ENCODE results near the gene SMAD6. TPM values are rescaled to one million over a fixed set of nuclear protein-coding genes. Genes with fewer than 3 reads are reported as not detected.
A peak's percentile ranks its signal among the peaks of the same experiment; 100 is the strongest.

The SMAD6 gene
- total RNA-seq, 1 experiment from 2014 or later: 6.6 TPM

DNA sequence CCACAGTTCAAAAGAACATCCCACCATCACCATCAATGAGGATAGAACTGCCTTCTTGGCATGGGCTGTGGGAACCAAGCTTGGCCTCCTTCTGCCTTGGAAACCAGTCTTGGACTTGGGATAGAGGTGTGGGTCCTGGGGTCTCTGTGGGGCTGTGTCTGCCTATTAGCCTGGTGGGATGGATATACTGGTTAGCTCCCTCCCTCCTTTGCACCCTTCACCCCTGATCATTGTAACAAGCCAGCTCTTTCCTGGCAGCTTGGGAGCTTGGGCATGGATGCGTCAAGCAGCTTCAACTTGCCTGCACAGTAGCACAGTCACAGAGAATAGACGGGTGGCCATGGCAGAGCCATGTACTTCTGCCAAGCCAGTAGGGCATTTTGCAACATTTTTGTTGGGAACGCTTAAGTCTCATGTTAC is 65.2 kb downstream of the SMAD6 start:
- ATAC-seq (no peak), DNase-seq (ENCODE audit: low read depth, low spot score) (no peak)
- H2AFZ ChIP-seq (ENCODE audit: low read depth, low read length, poor library complexity, severe bottlenecking): no peak overlapping the region
- H3K36me3 ChIP-seq (ENCODE audit: control insufficient read depth in 1 of 2, insufficient read depth in 2 of 2, low read length in 2 of 2): no peaks in the 10 kb centered on the region
- peak overlapping the region; percentile 71 for H3K4me2 ChIP-seq (ENCODE audit: low read length)
- peaks cover 77 to 85% of the 10 kb centered on the region in 2 experiments for H3K4me1 ChIP-seq (ENCODE audit: control insufficient read depth in 1 of 2, insufficient read depth in 2 of 2, low read length in 2 of 2)
- ChIA-PET RAD21 (ENCODE audit: low non-redundant PET in 1 of 2, low total read pairs in 2 of 2, uncharacterized antibody in 2 of 2, unreplicated experiment in 2 of 2) (no interaction called here), CTCF (interaction anchor here (1.7 kb wide), 1 partner anchor 84 kb away, joined by 6 read pairs; no protein-coding TSS in a partner anchor), POLR2A (interaction anchor here (0.6 kb wide), 1 partner anchor 138 kb away, joined by 4 read pairs; no protein-coding TSS in a partner anchor)
- H3K9me3 ChIP-seq (ENCODE audit: control insufficient read depth in 1 of 2, insufficient read depth in 1 of 2, low read depth in 1 of 2, low read length in 2 of 2): no peaks in the 10 kb centered on the region
- no peak overlapping the region for H3K9ac ChIP-seq (ENCODE audit: low read length)
- H3K27ac ChIP-seq (ENCODE audit: low read depth, low read length): no peak overlapping the region
- no peaks in the 10 kb centered on the region for H3K27me3 ChIP-seq (ENCODE audit: insufficient read depth, low read length)
- no peak overlapping the region for H3K4me3 ChIP-seq (replicated peaks in 1 of 2; ENCODE audit: low read depth in 1 of 2, low read length in 2 of 2)
- BruUV-seq (replicated peaks): no TSS peak
- H3K9me2 ChIP-seq (ENCODE audit: insufficient read depth): no peaks in the 10 kb centered on the region
- H3K79me2 ChIP-seq (ENCODE audit: insufficient read depth, low read length): no peaks in the 10 kb centered on the region
- H4K20me1 ChIP-seq (ENCODE audit: insufficient read depth): no peaks in the 10 kb centered on the region
- intact Hi-C loops (cut with micrococcal nuclease): no loop called here
- TF ChIP-seq POLR2A (IDR thresholded peaks at IDR 0.05; ENCODE audit: borderline replicate concordance, extremely low read depth, insufficient read depth, insufficient read length) (no peak), EZH2 (IDR thresholded peaks at IDR 0.05) (no peak), RAD21 (IDR thresholded peaks at IDR 0.05; ENCODE audit: low read depth) (no peak), CBX3 (IDR thresholded peaks at IDR 0.05; ENCODE audit: low read depth) (no peak), SIN3A (IDR thresholded peaks at IDR 0.05; ENCODE audit: low read depth) (no peak), FOSL1 (IDR thresholded peaks at IDR 0.05; ENCODE audit: low read depth) (no peak), TCF7L2 (IDR thresholded peaks at IDR 0.05; ENCODE audit: borderline replicate concordance, extremely low read depth, insufficient read depth, insufficient read length) (no peak), EZH2phosphoT487 (IDR thresholded peaks at IDR 0.05; ENCODE audit: borderline replicate concordance) (no peak), SP1 (IDR thresholded peaks at IDR 0.05; ENCODE audit: low read depth) (no peak), ELF1 (IDR thresholded peaks at IDR 0.05; ENCODE audit: borderline replicate concordance, low read depth) (no peak), ZFX (IDR thresholded peaks at IDR 0.05) (no peak), SRF (IDR thresholded peaks at IDR 0.05; ENCODE audit: low read depth) (no peak), ZNF274 (IDR thresholded peaks at IDR 0.05; ENCODE audit: low read depth, low read length) (no peak)
- TF ChIP-seq, protein P1, sequence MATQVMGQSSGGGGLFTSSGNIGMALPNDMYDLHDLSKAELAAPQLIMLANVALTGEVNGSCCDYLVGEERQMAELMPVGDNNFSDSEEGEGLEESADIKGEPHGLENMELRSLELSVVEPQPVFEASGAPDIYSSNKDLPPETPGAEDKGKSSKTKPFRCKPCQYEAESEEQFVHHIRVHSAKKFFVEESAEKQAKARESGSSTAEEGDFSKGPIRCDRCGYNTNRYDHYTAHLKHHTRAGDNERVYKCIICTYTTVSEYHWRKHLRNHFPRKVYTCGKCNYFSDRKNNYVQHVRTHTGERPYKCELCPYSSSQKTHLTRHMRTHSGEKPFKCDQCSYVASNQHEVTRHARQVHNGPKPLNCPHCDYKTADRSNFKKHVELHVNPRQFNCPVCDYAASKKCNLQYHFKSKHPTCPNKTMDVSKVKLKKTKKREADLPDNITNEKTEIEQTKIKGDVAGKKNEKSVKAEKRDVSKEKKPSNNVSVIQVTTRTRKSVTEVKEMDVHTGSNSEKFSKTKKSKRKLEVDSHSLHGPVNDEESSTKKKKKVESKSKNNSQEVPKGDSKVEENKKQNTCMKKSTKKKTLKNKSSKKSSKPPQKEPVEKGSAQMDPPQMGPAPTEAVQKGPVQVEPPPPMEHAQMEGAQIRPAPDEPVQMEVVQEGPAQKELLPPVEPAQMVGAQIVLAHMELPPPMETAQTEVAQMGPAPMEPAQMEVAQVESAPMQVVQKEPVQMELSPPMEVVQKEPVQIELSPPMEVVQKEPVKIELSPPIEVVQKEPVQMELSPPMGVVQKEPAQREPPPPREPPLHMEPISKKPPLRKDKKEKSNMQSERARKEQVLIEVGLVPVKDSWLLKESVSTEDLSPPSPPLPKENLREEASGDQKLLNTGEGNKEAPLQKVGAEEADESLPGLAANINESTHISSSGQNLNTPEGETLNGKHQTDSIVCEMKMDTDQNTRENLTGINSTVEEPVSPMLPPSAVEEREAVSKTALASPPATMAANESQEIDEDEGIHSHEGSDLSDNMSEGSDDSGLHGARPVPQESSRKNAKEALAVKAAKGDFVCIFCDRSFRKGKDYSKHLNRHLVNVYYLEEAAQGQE (IDR thresholded peaks at IDR 0.05; ENCODE audit: low read depth): no peak
- TF ChIP-seq, protein P2, sequence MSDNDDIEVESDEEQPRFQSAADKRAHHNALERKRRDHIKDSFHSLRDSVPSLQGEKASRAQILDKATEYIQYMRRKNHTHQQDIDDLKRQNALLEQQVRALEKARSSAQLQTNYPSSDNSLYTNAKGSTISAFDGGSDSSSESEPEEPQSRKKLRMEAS (IDR thresholded peaks at IDR 0.05): no peak
- TF ChIP-seq, protein P3, sequence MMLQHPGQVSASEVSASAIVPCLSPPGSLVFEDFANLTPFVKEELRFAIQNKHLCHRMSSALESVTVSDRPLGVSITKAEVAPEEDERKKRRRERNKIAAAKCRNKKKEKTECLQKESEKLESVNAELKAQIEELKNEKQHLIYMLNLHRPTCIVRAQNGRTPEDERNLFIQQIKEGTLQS (IDR thresholded peaks at IDR 0.05): no peak
- TF ChIP-seq, protein P4, sequence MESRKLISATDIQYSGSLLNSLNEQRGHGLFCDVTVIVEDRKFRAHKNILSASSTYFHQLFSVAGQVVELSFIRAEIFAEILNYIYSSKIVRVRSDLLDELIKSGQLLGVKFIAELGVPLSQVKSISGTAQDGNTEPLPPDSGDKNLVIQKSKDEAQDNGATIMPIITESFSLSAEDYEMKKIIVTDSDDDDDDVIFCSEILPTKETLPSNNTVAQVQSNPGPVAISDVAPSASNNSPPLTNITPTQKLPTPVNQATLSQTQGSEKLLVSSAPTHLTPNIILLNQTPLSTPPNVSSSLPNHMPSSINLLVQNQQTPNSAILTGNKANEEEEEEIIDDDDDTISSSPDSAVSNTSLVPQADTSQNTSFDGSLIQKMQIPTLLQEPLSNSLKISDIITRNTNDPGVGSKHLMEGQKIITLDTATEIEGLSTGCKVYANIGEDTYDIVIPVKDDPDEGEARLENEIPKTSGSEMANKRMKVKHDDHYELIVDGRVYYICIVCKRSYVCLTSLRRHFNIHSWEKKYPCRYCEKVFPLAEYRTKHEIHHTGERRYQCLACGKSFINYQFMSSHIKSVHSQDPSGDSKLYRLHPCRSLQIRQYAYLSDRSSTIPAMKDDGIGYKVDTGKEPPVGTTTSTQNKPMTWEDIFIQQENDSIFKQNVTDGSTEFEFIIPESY (IDR thresholded peaks at IDR 0.05; ENCODE audit: extremely low read depth, insufficient replicate concordance, low read length): no peak

All from HCT116 (cell line).